Measurements from ENCODE around the gene SLC14A1. TPM values are rescaled to one million over a fixed set of nuclear protein-coding genes. Genes with fewer than 3 reads are reported as not detected.

SLC14A1 gene
- total and polyA plus RNA-seq, 8 donors, result 0.20 to 4.2 (median 3.1) TPM; not detected in 3

GRCh38 chr18:45739268-45739667, 15.3 kb downstream of the SLC14A1 start:
- intact Hi-C loops (cut with DNase I; ENCODE audit: low total_unique reads), result no loop called here
- no peak overlapping the region for H3K27ac ChIP-seq

GRCh38 chr18:45739848-45740247, 15.9 kb downstream of the SLC14A1 start:
- peaks cover 0 to 11% (median 0%) of the 10 kb centered on the region in 3 donors for H3K27me3 ChIP-seq
- 72 to 78% (median 76%) methylated on average over 3 of the region's 3 CpGs for WGBS, 5 donors
- no peaks in the 10 kb centered on the region for H3K36me3 ChIP-seq
- no peak for DNase-seq
- intact Hi-C loops (cut with DNase I; ENCODE audit: low total_unique reads), result no loop called here
- H3K9me3 ChIP-seq, result no peaks in the 10 kb centered on the region
- no peak overlapping the region for H3K4me3 ChIP-seq
- no peak overlapping the region for H3K27ac ChIP-seq
- no peaks in the 10 kb centered on the region for H3K4me1 ChIP-seq
- TF ChIP-seq POLR2AphosphoS5 (IDR thresholded peaks at IDR 0.05) (no peak), POLR2A (IDR thresholded peaks at IDR 0.05) (no peak), EP300 (IDR thresholded peaks at IDR 0.05) (no peak)
- TF ChIP-seq, protein P1, sequence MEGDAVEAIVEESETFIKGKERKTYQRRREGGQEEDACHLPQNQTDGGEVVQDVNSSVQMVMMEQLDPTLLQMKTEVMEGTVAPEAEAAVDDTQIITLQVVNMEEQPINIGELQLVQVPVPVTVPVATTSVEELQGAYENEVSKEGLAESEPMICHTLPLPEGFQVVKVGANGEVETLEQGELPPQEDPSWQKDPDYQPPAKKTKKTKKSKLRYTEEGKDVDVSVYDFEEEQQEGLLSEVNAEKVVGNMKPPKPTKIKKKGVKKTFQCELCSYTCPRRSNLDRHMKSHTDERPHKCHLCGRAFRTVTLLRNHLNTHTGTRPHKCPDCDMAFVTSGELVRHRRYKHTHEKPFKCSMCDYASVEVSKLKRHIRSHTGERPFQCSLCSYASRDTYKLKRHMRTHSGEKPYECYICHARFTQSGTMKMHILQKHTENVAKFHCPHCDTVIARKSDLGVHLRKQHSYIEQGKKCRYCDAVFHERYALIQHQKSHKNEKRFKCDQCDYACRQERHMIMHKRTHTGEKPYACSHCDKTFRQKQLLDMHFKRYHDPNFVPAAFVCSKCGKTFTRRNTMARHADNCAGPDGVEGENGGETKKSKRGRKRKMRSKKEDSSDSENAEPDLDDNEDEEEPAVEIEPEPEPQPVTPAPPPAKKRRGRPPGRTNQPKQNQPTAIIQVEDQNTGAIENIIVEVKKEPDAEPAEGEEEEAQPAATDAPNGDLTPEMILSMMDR (IDR thresholded peaks at IDR 0.05), result no peak

More at GRCh38 chr18:45739268-45739667, 15.3 kb downstream of the SLC14A1 start:
- no peaks in the 10 kb centered on the region for H3K36me3 ChIP-seq
- no peaks in the 10 kb centered on the region for H3K9me3 ChIP-seq
- peaks cover 0 to 11% (median 0%) of the 10 kb centered on the region in 3 donors for H3K27me3 ChIP-seq
- no peak overlapping the region for H3K4me3 ChIP-seq
- no peaks in the 10 kb centered on the region for H3K4me1 ChIP-seq
- 81 to 92% (median 89%) methylated on average over 3 of the region's 3 CpGs for WGBS, 5 donors
- no peak for DNase-seq
- no peak for TF ChIP-seq EP300 (IDR thresholded peaks at IDR 0.05)
- TF ChIP-seq POLR2A (IDR thresholded peaks at IDR 0.05), result no peak
- TF ChIP-seq POLR2AphosphoS5 (IDR thresholded peaks at IDR 0.05), result no peak
- TF ChIP-seq, protein P1 (IDR thresholded peaks at IDR 0.05), result no peak

GRCh38 chr18:45741056-45741455, 17.1 kb downstream of the SLC14A1 start:
- no peaks in the 10 kb centered on the region for H3K9me3 ChIP-seq
- DNase-seq, result no peak
- no peaks in the 10 kb centered on the region for H3K4me1 ChIP-seq
- TF ChIP-seq, protein P1 (IDR thresholded peaks at IDR 0.05), result no peak
- TF ChIP-seq EP300 (IDR thresholded peaks at IDR 0.05), result no peak
- no peak for TF ChIP-seq POLR2AphosphoS5 (IDR thresholded peaks at IDR 0.05)
- TF ChIP-seq POLR2A (IDR thresholded peaks at IDR 0.05), result no peak
- no peak overlapping the region for H3K27ac ChIP-seq
- no peaks in the 10 kb centered on the region for H3K36me3 ChIP-seq
- H3K4me3 ChIP-seq, result no peak overlapping the region
- WGBS, 5 donors, result 79 to 86% (median 84%) methylated on average over 2 to 3 of the region's 3 CpGs
- H3K27me3 ChIP-seq, result peaks cover 0 to 11% (median 0%) of the 10 kb centered on the region in 3 donors
- intact Hi-C loops (cut with DNase I; ENCODE audit: low total_unique reads), result no loop called here

- no peak overlapping the region for H3K4me3 ChIP-seq
- DNase-seq, result peak in 1 of 2 donors; percentile 28
- intact Hi-C loops (cut with DNase I; ENCODE audit: low total_unique reads), result no loop called here
- 67 to 77% (median 75%) methylated on average over 5 of the region's 5 CpGs for WGBS, 5 donors
- H3K4me1 ChIP-seq, result no peaks in the 10 kb centered on the region
- TF ChIP-seq EP300 (IDR thresholded peaks at IDR 0.05) (no peak), POLR2A (IDR thresholded peaks at IDR 0.05) (no peak), POLR2AphosphoS5 (IDR thresholded peaks at IDR 0.05) (no peak)
- TF ChIP-seq, protein P1 (IDR thresholded peaks at IDR 0.05), result no peak
- no peak overlapping the region for H3K27ac ChIP-seq
- no peaks in the 10 kb centered on the region for H3K36me3 ChIP-seq
- no peaks in the 10 kb centered on the region for H3K9me3 ChIP-seq
- no peaks in the 10 kb centered on the region for H3K27me3 ChIP-seq
Observed at GRCh38 chr18:45745817-45746461, 22.0 kb downstream of the SLC14A1 start.

All from stomach (tissue), 9 donors.